ENCODE measurements around the gene PRR14L. TPM values are rescaled to one million over a fixed set of nuclear protein-coding genes. Genes with fewer than 3 reads are reported as not detected.
A peak's percentile ranks its signal among the peaks of the same experiment; 100 is the strongest.

Gene PRR14L
- total RNA-seq, 1 donor from 2014 or later: 68.9 TPM

GRCh38 chr22:31691408-31691807 lies 58.5 kb downstream of the PRR14L start:
- Mint-ChIP-seq H3K36me3 (peaks cover 27% of the 10 kb centered on the region), H3K27ac (no peak overlapping the region), H3K27me3 (no peaks in the 10 kb centered on the region), H3K4me3 (no peak overlapping the region), H3K4me1 (ENCODE audit: unreplicated experiment) (no peaks in the 10 kb centered on the region), H3K9me3 (no peaks in the 10 kb centered on the region)
- no peak for DNase-seq (ENCODE audit: extremely low spot score, unreplicated experiment)
- no peak for TF ChIP-seq CTCF (conservative IDR thresholded peaks at IDR 0.05)

- Mint-ChIP-seq H3K36me3 (peaks cover 25% of the 10 kb centered on the region), H3K27ac (peak overlapping the region; percentile 32)
- DNase-seq (ENCODE audit: extremely low spot score, unreplicated experiment): no peak
Observed at GRCh38 chr22:31683181-31684105, 66.5 kb downstream of the PRR14L start.

GRCh38 chr22:31682751-31683150 lies 67.2 kb downstream of the PRR14L start:
- TF ChIP-seq CTCF (conservative IDR thresholded peaks at IDR 0.05): no peak
- Mint-ChIP-seq H3K9me3 (no peaks in the 10 kb centered on the region), H3K27ac (no peak overlapping the region)

More at GRCh38 chr22:31683181-31684105, 66.5 kb downstream of the PRR14L start:
- TF ChIP-seq CTCF (conservative IDR thresholded peaks at IDR 0.05): no peak
- Mint-ChIP-seq H3K4me1 (ENCODE audit: unreplicated experiment) (no peaks in the 10 kb centered on the region), H3K9me3 (no peaks in the 10 kb centered on the region), H3K4me3 (no peak overlapping the region), H3K27me3 (no peaks in the 10 kb centered on the region)

GRCh38 chr22:31681349-31682345 lies 68.3 kb downstream of the PRR14L start:
- no peak for DNase-seq (ENCODE audit: extremely low spot score, unreplicated experiment)
- TF ChIP-seq CTCF (conservative IDR thresholded peaks at IDR 0.05): no peak
- Mint-ChIP-seq H3K27me3 (no peaks in the 10 kb centered on the region), H3K27ac (no peak overlapping the region), H3K36me3 (peaks cover 23% of the 10 kb centered on the region), H3K4me1 (ENCODE audit: unreplicated experiment) (peaks cover 4% of the 10 kb centered on the region), H3K4me3 (no peak overlapping the region), H3K9me3 (peaks cover 4% of the 10 kb centered on the region)

More at GRCh38 chr22:31682751-31683150, 67.2 kb downstream of the PRR14L start:
- Mint-ChIP-seq H3K27me3 (no peaks in the 10 kb centered on the region), H3K36me3 (peaks cover 20% of the 10 kb centered on the region), H3K4me3 (no peak overlapping the region), H3K4me1 (ENCODE audit: unreplicated experiment) (no peaks in the 10 kb centered on the region)
- DNase-seq (ENCODE audit: extremely low spot score, unreplicated experiment): no peak

- H3K4me1 Mint-ChIP-seq (ENCODE audit: unreplicated experiment): peaks cover 6% of the 10 kb centered on the region
- peaks cover 23% of the 10 kb centered on the region for H3K36me3 Mint-ChIP-seq
- H3K4me3 Mint-ChIP-seq: no peak overlapping the region
- peaks cover 5% of the 10 kb centered on the region for H3K9me3 Mint-ChIP-seq
- H3K27me3 Mint-ChIP-seq: no peaks in the 10 kb centered on the region
- no peak for DNase-seq (ENCODE audit: extremely low spot score, unreplicated experiment)
- TF ChIP-seq CTCF (conservative IDR thresholded peaks at IDR 0.05): no peak
- H3K27ac Mint-ChIP-seq: no peak overlapping the region
Observed at GRCh38 chr22:31680861-31681341, 69.0 kb downstream of the PRR14L start.

Measured in type B pancreatic cell (in vitro differentiated cells).